ENCODE results near the gene PIP5K1B. TPM values are rescaled to one million over a fixed set of nuclear protein-coding genes. Genes with fewer than 3 reads are reported as not detected.

PIP5K1B gene
- total RNA-seq, 4 donors from 2014 or later: 0.29 to 8.2 (median 4.1) TPM

DNA sequence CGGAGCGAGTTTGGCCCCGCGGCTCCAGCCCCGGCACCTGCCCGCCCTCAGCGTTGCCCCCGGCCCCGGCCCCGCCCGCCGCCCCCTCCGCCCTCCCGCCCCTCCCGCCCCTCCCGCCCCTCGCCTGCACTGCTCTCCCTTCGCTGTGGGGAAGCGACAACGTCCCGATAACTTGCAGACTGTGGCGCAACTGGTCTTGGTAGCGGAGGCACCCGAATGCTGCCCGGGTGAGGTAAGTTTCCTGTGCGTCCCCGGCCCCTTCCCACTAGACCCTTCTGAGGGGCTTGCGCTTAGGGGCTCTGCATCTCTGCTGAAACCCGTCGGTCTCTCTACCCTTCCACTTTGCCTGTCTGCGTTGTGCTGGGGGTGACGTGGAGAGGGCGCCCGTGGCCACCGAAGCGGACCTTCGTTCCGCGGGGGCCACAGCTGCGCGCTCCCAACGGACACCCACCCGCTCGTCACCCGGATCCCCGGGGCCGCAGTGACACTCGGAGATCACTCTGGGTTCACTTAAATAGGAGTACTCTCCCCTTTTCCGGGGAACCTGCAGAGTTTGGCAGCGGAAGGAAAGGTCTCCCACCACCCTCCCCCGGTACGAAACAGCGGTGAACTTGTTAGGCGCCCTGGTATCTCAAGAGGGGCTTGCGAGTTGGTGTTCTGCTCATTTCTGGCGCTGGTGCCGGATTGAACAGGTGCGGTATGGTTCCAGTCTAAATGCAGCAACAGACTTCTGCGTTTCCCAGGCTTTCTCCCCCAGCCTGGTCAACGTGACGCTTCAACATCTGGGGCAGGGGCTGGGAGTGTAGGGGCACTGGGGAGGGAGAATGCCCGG, 707 bp downstream of the PIP5K1B start:
- H3K27ac ChIP-seq: peak overlapping the region; percentile 47 to 65
- H3K4me1 ChIP-seq: no peaks in the 10 kb centered on the region
- H3K4me3 ChIP-seq: peak overlapping the region; percentile 48 to 60
- H3K9me3 ChIP-seq: no peaks in the 10 kb centered on the region
- no peaks in the 10 kb centered on the region for H3K36me3 ChIP-seq
- no peak for TF ChIP-seq CTCF (IDR thresholded peaks at IDR 0.05)
- peaks cover 0 to 9% of the 10 kb centered on the region in 2 donors for H3K27me3 ChIP-seq
- intact Hi-C loops (cut with DNase I; ENCODE audit: low total_unique reads): no loop called here
- DNase-seq: no peak

DNA sequence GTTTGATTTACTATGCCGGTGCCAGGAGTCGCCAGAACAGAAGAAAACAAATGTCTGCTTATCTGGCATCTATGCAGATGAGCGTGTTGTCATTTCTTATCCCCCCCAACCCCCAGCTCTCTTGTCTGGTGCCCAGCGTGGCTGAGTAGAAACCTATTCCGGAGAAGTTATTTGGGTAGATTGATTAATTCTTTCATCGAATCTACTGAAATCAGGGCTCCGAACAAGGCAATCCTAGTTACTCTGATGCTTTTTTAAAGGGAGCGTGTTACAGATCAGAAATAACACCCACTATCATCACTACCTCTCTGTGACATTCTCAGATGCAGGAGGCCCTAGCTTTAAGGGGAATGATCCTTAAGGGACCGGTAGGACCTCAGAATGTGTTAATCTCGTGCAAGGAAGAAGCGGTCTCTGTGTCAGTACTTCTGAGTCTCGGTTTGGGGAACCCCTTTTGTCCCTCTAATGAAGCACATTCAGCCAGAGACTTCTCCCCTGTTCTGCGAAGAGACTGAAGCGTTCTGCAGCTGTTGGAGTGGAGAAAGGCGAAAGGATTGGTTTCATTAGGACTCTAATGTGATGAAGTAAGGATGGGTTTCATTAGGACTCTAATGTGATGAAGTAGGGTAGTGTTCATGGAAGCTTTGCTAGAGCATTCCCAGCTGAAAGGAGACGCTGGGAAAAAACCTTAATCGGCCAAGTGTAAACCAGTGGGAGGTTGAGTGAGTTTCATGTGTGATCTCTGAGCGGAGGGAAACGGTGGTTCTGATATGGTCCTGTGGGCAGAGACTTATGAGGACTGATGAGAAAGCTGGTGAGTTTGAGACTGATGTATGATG, 1.5 kb downstream of the PIP5K1B start:
- no peak for TF ChIP-seq POLR2A (IDR thresholded peaks at IDR 0.05)
- no peak for TF ChIP-seq CTCF (IDR thresholded peaks at IDR 0.05)
- Histone ChIP-seq H3K27me3 (peaks cover 0 to 9% of the 10 kb centered on the region in 2 donors), H3K27ac (peak overlapping the region in 1 of 2 donors; percentile 47), H3K4me1 (no peaks in the 10 kb centered on the region), H3K36me3 (no peaks in the 10 kb centered on the region), H3K4me3 (peak overlapping the region; percentile 48 to 60), H3K9me3 (no peaks in the 10 kb centered on the region)
- intact Hi-C loops (cut with DNase I; ENCODE audit: low total_unique reads): no loop called here
- no peak for DNase-seq

GRCh38 chr9:68707801-68708488, 2.9 kb downstream of the PIP5K1B start:
- Histone ChIP-seq H3K36me3 (no peaks in the 10 kb centered on the region), H3K27ac (no peak overlapping the region), H3K4me1 (no peaks in the 10 kb centered on the region), H3K27me3 (peaks cover 0 to 9% of the 10 kb centered on the region in 2 donors), H3K9me3 (no peaks in the 10 kb centered on the region), H3K4me3 (no peak overlapping the region)
- TF ChIP-seq POLR2A (IDR thresholded peaks at IDR 0.05) (no peak), CTCF (IDR thresholded peaks at IDR 0.05) (no peak)
- intact Hi-C loops (cut with DNase I; ENCODE audit: low total_unique reads): no loop called here
- no peak for DNase-seq

DNA sequence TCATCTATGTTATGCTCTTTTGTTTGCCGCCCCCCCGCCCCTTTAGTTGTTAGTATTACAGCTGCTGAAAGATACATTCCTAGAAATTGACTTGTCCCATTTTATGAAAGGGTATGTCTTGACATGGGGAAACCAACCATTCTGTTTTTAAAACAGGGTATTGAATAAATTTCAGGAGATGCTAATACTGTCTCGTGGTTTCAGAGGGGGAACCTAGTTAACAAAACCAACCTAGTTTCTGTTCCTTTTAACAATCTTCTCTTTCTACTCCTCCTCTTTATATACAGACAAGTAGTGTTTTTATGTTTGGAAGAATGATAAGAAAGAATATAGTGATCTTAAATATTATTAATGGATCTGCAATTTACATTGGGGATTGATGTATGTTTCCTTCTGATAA, 3.5 kb downstream of the PIP5K1B start:
- no peaks in the 10 kb centered on the region for H3K9me3 ChIP-seq
- H3K4me3 ChIP-seq: no peak overlapping the region
- no peaks in the 10 kb centered on the region for H3K4me1 ChIP-seq
- H3K27me3 ChIP-seq: peaks cover 0 to 9% of the 10 kb centered on the region in 2 donors
- no peak for DNase-seq
- intact Hi-C loops (cut with DNase I; ENCODE audit: low total_unique reads): no loop called here
- no peaks in the 10 kb centered on the region for H3K36me3 ChIP-seq
- H3K27ac ChIP-seq: no peak overlapping the region
- TF ChIP-seq CTCF (IDR thresholded peaks at IDR 0.05) (no peak), POLR2A (IDR thresholded peaks at IDR 0.05) (no peak)

Measured in uterus (tissue), 4 donors.